ENCODE data around the gene PLB1.
"Not testable (repeated sequence)": the region's sequence is repeated elsewhere in the genome, so short reads cannot be mapped to it uniquely, and the experiment has no call there.

PLB1 gene

DNA sequence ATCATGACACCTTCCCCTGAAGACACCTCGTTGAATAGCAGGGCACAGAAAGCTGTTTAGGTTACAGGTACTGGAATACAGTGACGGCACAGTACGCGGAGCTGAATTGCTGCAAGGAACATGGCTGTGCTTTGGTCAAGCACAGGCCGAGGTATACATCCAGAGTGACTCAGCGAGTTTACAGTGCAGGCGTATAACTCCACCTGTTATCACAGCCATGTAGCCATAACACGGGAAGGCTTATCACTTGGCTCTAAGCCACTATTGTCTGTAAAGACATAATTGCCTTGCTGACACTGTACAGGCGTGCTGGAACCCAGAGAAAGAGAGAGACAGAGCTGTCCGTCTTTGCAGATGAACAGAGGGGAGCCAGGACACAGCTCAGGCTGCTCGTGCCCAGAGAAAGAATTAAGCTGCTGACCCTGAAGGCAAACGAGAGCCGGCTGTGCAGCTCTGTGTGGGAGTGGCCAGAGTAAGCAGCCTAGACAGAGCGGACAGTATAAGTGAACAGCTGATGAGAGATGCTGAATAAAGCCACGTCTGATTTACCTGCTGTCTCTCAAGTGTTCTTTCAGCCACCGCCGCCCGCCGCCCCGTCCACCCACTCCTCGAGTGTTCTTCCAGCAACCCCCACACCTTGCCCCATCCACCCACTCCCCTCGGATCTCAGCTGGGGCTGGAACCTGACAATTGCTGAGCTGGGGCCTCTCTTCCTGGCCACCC lies 168.4 kb downstream of the PLB1 start:
- Histone ChIP-seq H3F3A (ENCODE audit: insufficient read depth, low read length) (no peaks in the 10 kb centered on the region), H3K79me2 (ENCODE audit: insufficient read depth, low read length) (no peaks in the 10 kb centered on the region), H3K9ac (ENCODE audit: low read length) (no peak overlapping the region), H3K4me1 (ENCODE audit: insufficient read depth, low read length, severe bottlenecking) (no peaks in the 10 kb centered on the region), H2AFZ (ENCODE audit: low read length) (no peak overlapping the region), H3K36me3 (ENCODE audit: insufficient read depth, low read length) (no peaks in the 10 kb centered on the region), H3K9me2 (ENCODE audit: low read depth, low read length) (no peaks in the 10 kb centered on the region), H3K4me2 (ENCODE audit: low read length) (no peak overlapping the region), H3K27ac (ENCODE audit: low read depth, low read length, poor library complexity, severe bottlenecking) (no peak overlapping the region), H3K27me3 (ENCODE audit: insufficient read depth, low read length) (peaks cover 9% of the 10 kb centered on the region; the same call in 1 of the 2 replicates), H3K4me3 (ENCODE audit: low read depth, low read length, poor library complexity, severe bottlenecking) (no peak overlapping the region), H4K20me1 (ENCODE audit: insufficient read depth, low read length) (no peaks in the 10 kb centered on the region), H3K9me3 (ENCODE audit: low read length) (no peaks in the 10 kb centered on the region)
- TF ChIP-seq EZH2 (IDR thresholded peaks at IDR 0.05; ENCODE audit: borderline replicate concordance, low read length) (no peak), CTCF (IDR thresholded peaks at IDR 0.05; ENCODE audit: low read length) (no peak)

DNA sequence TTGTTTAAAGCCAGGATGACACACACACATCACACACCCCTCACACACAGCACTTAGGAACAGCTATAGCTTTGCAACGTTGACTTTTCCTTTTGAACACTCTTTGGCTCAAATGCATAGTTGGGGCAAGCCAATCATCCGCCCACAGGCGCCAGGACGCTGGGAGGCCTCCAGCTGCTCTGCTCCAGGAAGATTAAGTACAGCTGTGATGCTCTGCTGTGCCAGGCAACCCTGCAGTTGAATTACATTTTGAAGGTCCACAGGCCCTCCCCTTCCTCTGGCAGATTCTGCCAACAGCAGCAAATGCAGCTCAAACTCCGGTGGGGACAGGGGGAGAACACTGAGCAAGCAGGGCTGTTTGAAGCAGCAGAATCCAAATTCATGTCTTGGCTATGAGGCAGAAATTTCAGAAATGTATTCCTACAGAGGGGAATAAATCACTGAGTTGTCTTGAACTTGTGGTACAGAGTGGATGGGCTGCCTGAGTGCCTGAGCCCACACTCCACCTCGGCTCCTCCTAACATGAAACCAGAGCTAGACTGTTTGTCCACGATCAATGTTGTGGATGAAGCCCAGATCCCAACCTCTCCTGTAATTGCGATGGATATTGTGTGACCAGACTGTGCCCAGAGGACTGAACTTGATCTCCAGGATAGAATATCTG lies 169.3 kb downstream of the PLB1 start:
- Histone ChIP-seq H3K4me1 (ENCODE audit: insufficient read depth, low read length, severe bottlenecking) (no peaks in the 10 kb centered on the region), H4K20me1 (ENCODE audit: insufficient read depth, low read length) (no peaks in the 10 kb centered on the region), H3K4me2 (ENCODE audit: low read length) (no peak overlapping the region), H3K9me3 (ENCODE audit: low read length) (no peaks in the 10 kb centered on the region), H3K4me3 (ENCODE audit: low read depth, low read length, poor library complexity, severe bottlenecking) (no peak overlapping the region), H3K79me2 (ENCODE audit: insufficient read depth, low read length) (no peaks in the 10 kb centered on the region), H3K9me2 (ENCODE audit: low read depth, low read length) (no peaks in the 10 kb centered on the region), H3K27me3 (ENCODE audit: insufficient read depth, low read length) (0 out of 2 replicates have a peak, but pooled peaks cover 9% of the 10 kb centered on the region), H3K36me3 (ENCODE audit: insufficient read depth, low read length) (no peaks in the 10 kb centered on the region), H3K9ac (ENCODE audit: low read length) (no peak overlapping the region), H3K27ac (ENCODE audit: low read depth, low read length, poor library complexity, severe bottlenecking) (no peak overlapping the region), H3F3A (ENCODE audit: insufficient read depth, low read length) (no peaks in the 10 kb centered on the region), H2AFZ (ENCODE audit: low read length) (no peak overlapping the region)
- TF ChIP-seq CTCF (IDR thresholded peaks at IDR 0.05; ENCODE audit: low read length) = no peak
- no peak for TF ChIP-seq EZH2 (IDR thresholded peaks at IDR 0.05; ENCODE audit: borderline replicate concordance, low read length)

- not testable (repeated sequence) for H2AFZ ChIP-seq (ENCODE audit: low read length); H4K20me1 ChIP-seq (ENCODE audit: insufficient read depth, low read length); H3K4me1 ChIP-seq (ENCODE audit: insufficient read depth, low read length, severe bottlenecking); H3K4me2 ChIP-seq (ENCODE audit: low read length); H3K9me2 ChIP-seq (ENCODE audit: low read depth, low read length); H3K4me3 ChIP-seq (ENCODE audit: low read depth, low read length, poor library complexity, severe bottlenecking); H3K27ac ChIP-seq (ENCODE audit: low read depth, low read length, poor library complexity, severe bottlenecking); H3K27me3 ChIP-seq (ENCODE audit: insufficient read depth, low read length); H3K9ac ChIP-seq (ENCODE audit: low read length); H3K9me3 ChIP-seq (ENCODE audit: low read length); H3K36me3 ChIP-seq (ENCODE audit: insufficient read depth, low read length); H3K79me2 ChIP-seq (ENCODE audit: insufficient read depth, low read length); H3F3A ChIP-seq (ENCODE audit: insufficient read depth, low read length)
These were observed 170.0 kb downstream of the PLB1 start for GRCh38 chr2:28665811-28666377.

All from OCI-LY1 (cell line).